Mucosa of rectum (tissue), 2 donors: Measurements from ENCODE around the gene USP43.

Source experiments
- H3K27ac ChIP-seq, 2 donors: one replicate each; pipeline ENCODE4 v1.7.0; 2013; ENCODE audit warnings: inconsistent platforms in 2 of 2, low read depth in 2 of 2, low read length in 2 of 2
- H3K27me3 ChIP-seq, 2 donors: one replicate each; pipeline ENCODE4 v1.7.0; 2013; ENCODE audit warnings: low read length in 2 of 2; ENCODE audit not compliant: control insufficient read depth in 2 of 2, insufficient read depth in 2 of 2
- H3K36me3 ChIP-seq, 2 donors: one replicate each; pipeline ENCODE4 v1.7.0; 2013; ENCODE audit warnings: low read length in 2 of 2; ENCODE audit not compliant: control insufficient read depth in 2 of 2, insufficient read depth in 2 of 2
- H3K4me1 ChIP-seq, 2 donors: one replicate each; pipeline ENCODE4 v1.7.0; 2013; ENCODE audit warnings: low read length in 2 of 2, mild to moderate bottlenecking in 1 of 2; ENCODE audit not compliant: control insufficient read depth in 2 of 2, insufficient read depth in 2 of 2
- H3K4me3 ChIP-seq, 2 donors: one replicate each; pipeline ENCODE4 v1.7.0; 2013; ENCODE audit warnings: low read length in 2 of 2
- H3K9ac ChIP-seq, 2 donors: one replicate each; pipeline ENCODE4 v1.7.0; 2013; ENCODE audit warnings: low read length in 2 of 2, low read depth in 1 of 2, mild to moderate bottlenecking in 1 of 2
- H3K9me3 ChIP-seq, 2 donors: one replicate each; pipeline ENCODE4 v1.7.0; 2013; ENCODE audit warnings: low read length in 2 of 2; ENCODE audit not compliant: control insufficient read depth in 2 of 2
- donor health status: healthy.
- donor health status: Normal muscosa, but diverticular disease.

Gene USP43

GRCh38 chr17:9769036-9769695 lies 123.8 kb downstream of the USP43 start:
- H3K9me3 ChIP-seq: no peaks in the 10 kb centered on the region
- H3K36me3 ChIP-seq: no peaks in the 10 kb centered on the region
- H3K4me1 ChIP-seq: no peaks in the 10 kb centered on the region
- H3K27ac ChIP-seq: no peak overlapping the region
- H3K27me3 ChIP-seq: peaks cover 0 to 2% of the 10 kb centered on the region in 2 donors
- H3K4me3 ChIP-seq: no peak overlapping the region
- H3K9ac ChIP-seq: no peak overlapping the region

GRCh38 chr17:9771465-9771864 lies 126.1 kb downstream of the USP43 start:
- no peak overlapping the region for H3K9ac ChIP-seq
- H3K27me3 ChIP-seq: peaks cover 0 to 2% of the 10 kb centered on the region in 2 donors
- no peak overlapping the region for H3K27ac ChIP-seq
- no peaks in the 10 kb centered on the region for H3K4me1 ChIP-seq
- H3K9me3 ChIP-seq: no peaks in the 10 kb centered on the region
- H3K36me3 ChIP-seq: no peaks in the 10 kb centered on the region
- H3K4me3 ChIP-seq: no peak overlapping the region

GRCh38 chr17:9772658-9773057 lies 127.3 kb downstream of the USP43 start:
- Histone ChIP-seq H3K36me3 (no peaks in the 10 kb centered on the region), H3K9me3 (no peaks in the 10 kb centered on the region), H3K9ac (no peak overlapping the region), H3K4me3 (no peak overlapping the region), H3K4me1 (no peaks in the 10 kb centered on the region), H3K27ac (no peak overlapping the region), H3K27me3 (peaks cover 0 to 2% of the 10 kb centered on the region in 2 donors)

- Histone ChIP-seq H3K27ac (no peak overlapping the region), H3K9me3 (no peaks in the 10 kb centered on the region), H3K4me3 (no peak overlapping the region), H3K27me3 (peaks cover 0 to 2% of the 10 kb centered on the region in 2 donors), H3K4me1 (no peaks in the 10 kb centered on the region), H3K9ac (no peak overlapping the region), H3K36me3 (no peaks in the 10 kb centered on the region)
These were observed 131.6 kb downstream of the USP43 start for GRCh38 chr17:9776911-9777310.
